IPS-15b (cell line): ENCODE data around the gene PRRG4.
"Not testable (repeated sequence)": the region's sequence is repeated elsewhere in the genome, so short reads cannot be mapped to it uniquely, and the experiment has no call there.

Experiments
- H3K27me3 ChIP-seq: one replicate; pipeline ENCODE4 v1.6.1; 2013; ENCODE audit warnings: low read length; ENCODE audit not compliant: control insufficient read depth, insufficient read depth
- H3K36me3 ChIP-seq: one replicate; pipeline ENCODE4 v1.6.1; 2013; ENCODE audit warnings: low read length; ENCODE audit not compliant: control insufficient read depth, insufficient read depth
- H3K4me1 ChIP-seq: one replicate; pipeline ENCODE4 v1.6.1; 2013; ENCODE audit warnings: mild to moderate bottlenecking, low read length; ENCODE audit not compliant: control insufficient read depth, insufficient read depth
- H3K4me3 ChIP-seq: one replicate; pipeline ENCODE4 v1.5.1; 2013; ENCODE audit warnings: low read depth, low read length
- H3K9ac ChIP-seq: one replicate; pipeline ENCODE4 v1.6.1; 2013; ENCODE audit warnings: low read depth, mild to moderate bottlenecking, low read length
- H3K9me3 ChIP-seq: one replicate; pipeline ENCODE4 v1.6.1; 2013; ENCODE audit warnings: mild to moderate bottlenecking, low read length; ENCODE audit not compliant: control insufficient read depth, insufficient read depth

Gene PRRG4

GRCh38 chr11:32817181-32817851, 12.4 kb upstream of the PRRG4 start:
- no peaks in the 10 kb centered on the region for H3K27me3 ChIP-seq
- H3K4me3 ChIP-seq = no peak overlapping the region
- H3K4me1 ChIP-seq = no peaks in the 10 kb centered on the region
- H3K9ac ChIP-seq = no peak overlapping the region
- no peaks in the 10 kb centered on the region for H3K36me3 ChIP-seq
- H3K9me3 ChIP-seq = no peaks in the 10 kb centered on the region

GRCh38 chr11:32817852-32818183, 11.9 kb upstream of the PRRG4 start:
- Histone ChIP-seq H3K9me3 (no peaks in the 10 kb centered on the region), H3K27me3 (no peaks in the 10 kb centered on the region), H3K9ac (no peak overlapping the region), H3K4me1 (no peaks in the 10 kb centered on the region), H3K4me3 (no peak overlapping the region), H3K36me3 (no peaks in the 10 kb centered on the region)

- Histone ChIP-seq H3K9me3 (no peaks in the 10 kb centered on the region), H3K4me3 (no peak overlapping the region), H3K36me3 (no peaks in the 10 kb centered on the region), H3K4me1 (no peaks in the 10 kb centered on the region), H3K9ac (no peak overlapping the region), H3K27me3 (no peaks in the 10 kb centered on the region)
These were observed 10.5 kb upstream of the PRRG4 start for GRCh38 chr11:32819187-32819586.

GRCh38 chr11:32820497-32820896, 9.2 kb upstream of the PRRG4 start:
- Histone ChIP-seq H3K9me3 (no peaks in the 10 kb centered on the region), H3K4me3 (no peak overlapping the region), H3K9ac (no peak overlapping the region), H3K36me3 (no peaks in the 10 kb centered on the region), H3K4me1 (no peaks in the 10 kb centered on the region), H3K27me3 (no peaks in the 10 kb centered on the region)

GRCh38 chr11:32821517-32821916, 8.2 kb upstream of the PRRG4 start:
- Histone ChIP-seq H3K4me3 (no peak overlapping the region), H3K9ac (no peak overlapping the region), H3K4me1 (no peaks in the 10 kb centered on the region)

GRCh38 chr11:32821917-32822560, 7.7 kb upstream of the PRRG4 start:
- Histone ChIP-seq H3K9me3 (no peaks in the 10 kb centered on the region), H3K27me3 (no peaks in the 10 kb centered on the region), H3K4me3 (no peak overlapping the region), H3K36me3 (no peaks in the 10 kb centered on the region), H3K9ac (no peak overlapping the region), H3K4me1 (no peaks in the 10 kb centered on the region)

More at GRCh38 chr11:32821517-32821916, 8.2 kb upstream of the PRRG4 start:
- no peaks in the 10 kb centered on the region for H3K27me3 ChIP-seq
- H3K36me3 ChIP-seq = no peaks in the 10 kb centered on the region
- no peaks in the 10 kb centered on the region for H3K9me3 ChIP-seq

- H3K27me3 ChIP-seq, H3K4me3 ChIP-seq, H3K36me3 ChIP-seq, H3K9ac ChIP-seq, H3K9me3 ChIP-seq, H3K4me1 ChIP-seq: not testable (repeated sequence)
These were observed 6.1 kb upstream of the PRRG4 start for GRCh38 chr11:32823617-32824016.

- H3K36me3 ChIP-seq = no peaks in the 10 kb centered on the region
- no peak overlapping the region for H3K4me3 ChIP-seq
- H3K27me3 ChIP-seq = peaks cover 24% of the 10 kb centered on the region
- H3K4me1 ChIP-seq = no peaks in the 10 kb centered on the region
- H3K9ac ChIP-seq = no peak overlapping the region
- no peaks in the 10 kb centered on the region for H3K9me3 ChIP-seq
These were observed 3.6 kb upstream of the PRRG4 start for GRCh38 chr11:32826113-32826512.

GRCh38 chr11:32827276-32827675, 2.5 kb upstream of the PRRG4 start:
- H3K27me3 ChIP-seq = peaks cover 27% of the 10 kb centered on the region

GRCh38 chr11:32829157-32829679, 509 bp upstream of the PRRG4 start:
- Histone ChIP-seq H3K9me3 (no peaks in the 10 kb centered on the region), H3K27me3 (peaks cover 27% of the 10 kb centered on the region), H3K9ac (peak overlapping the region; percentile 73), H3K4me3 (peak overlapping the region; percentile 79), H3K36me3 (no peaks in the 10 kb centered on the region), H3K4me1 (no peaks in the 10 kb centered on the region)

More at GRCh38 chr11:32827276-32827675, 2.5 kb upstream of the PRRG4 start:
- Histone ChIP-seq H3K9me3 (no peaks in the 10 kb centered on the region), H3K9ac (no peak overlapping the region), H3K36me3 (no peaks in the 10 kb centered on the region), H3K4me3 (no peak overlapping the region), H3K4me1 (no peaks in the 10 kb centered on the region)

- no peaks in the 10 kb centered on the region for H3K4me1 ChIP-seq
- no peaks in the 10 kb centered on the region for H3K36me3 ChIP-seq
- peak overlapping the region; percentile 79 for H3K4me3 ChIP-seq
- no peak overlapping the region for H3K9ac ChIP-seq
- no peaks in the 10 kb centered on the region for H3K9me3 ChIP-seq
- peaks cover 27% of the 10 kb centered on the region for H3K27me3 ChIP-seq
These were observed 649 bp downstream of the PRRG4 start for GRCh38 chr11:32830413-32830738.

- Histone ChIP-seq H3K9me3 (no peaks in the 10 kb centered on the region), H3K4me3 (no peak overlapping the region), H3K27me3 (peaks cover 27% of the 10 kb centered on the region), H3K36me3 (no peaks in the 10 kb centered on the region), H3K9ac (no peak overlapping the region), H3K4me1 (no peaks in the 10 kb centered on the region)
These were observed 1.1 kb downstream of the PRRG4 start for GRCh38 chr11:32830796-32831195.
